ENCODE results near the gene CREB3L1.

Gene CREB3L1

DNA sequence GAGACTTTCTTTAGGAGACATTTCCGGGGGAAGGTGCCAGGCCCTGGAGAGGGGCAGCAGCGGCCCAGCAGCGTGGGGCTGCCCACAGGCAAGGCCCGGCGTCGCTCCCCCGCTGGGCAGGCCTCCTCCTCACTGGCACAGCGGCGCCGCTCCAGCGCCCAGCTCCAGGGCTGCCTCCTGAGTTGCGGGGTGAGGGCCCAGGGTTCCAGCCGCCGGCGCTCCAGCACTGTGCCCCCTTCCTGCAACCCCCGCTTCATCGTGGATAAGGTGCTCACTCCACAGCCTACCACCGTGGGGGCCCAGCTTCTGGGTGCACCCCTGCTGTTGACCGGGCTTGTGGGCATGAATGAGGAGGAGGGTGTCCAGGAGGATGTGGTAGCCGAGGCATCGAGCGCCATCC, 88.8 kb downstream of the CREB3L1 start:
- DNase-seq (ENCODE audit: low spot score), result no peak

DNA sequence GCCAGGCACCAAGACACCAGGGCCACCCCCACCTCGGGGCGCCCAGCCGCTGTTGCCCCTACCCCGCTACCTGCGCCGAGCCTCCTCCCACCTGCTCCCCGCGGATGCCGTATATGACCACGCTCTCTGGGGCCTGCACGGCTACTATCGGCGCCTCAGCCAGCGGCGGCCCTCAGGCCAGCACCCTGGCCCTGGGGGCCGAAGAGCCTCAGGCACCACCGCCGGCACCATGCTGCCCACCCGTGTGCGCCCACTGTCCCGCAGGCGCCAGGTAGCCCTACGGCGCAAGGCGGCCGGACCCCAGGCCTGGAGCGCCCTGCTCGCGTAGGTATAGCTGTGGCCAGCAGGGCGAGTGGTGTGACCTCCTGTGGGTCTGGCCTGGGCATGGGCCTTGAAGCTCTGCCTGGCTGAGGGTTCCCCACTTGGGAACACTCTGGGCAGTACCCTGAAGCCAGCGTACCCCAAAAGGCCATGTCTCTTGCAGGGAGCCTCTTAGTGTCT, 89.2 kb downstream of the CREB3L1 start:
- DNase-seq (ENCODE audit: low spot score), result no peak

- DNase-seq (ENCODE audit: low spot score), result peak; percentile 65
These were observed 89.9 kb downstream of the CREB3L1 start for GRCh38 chr11:46367244-46367915.

GRCh38 chr11:46367916-46368267, 90.4 kb downstream of the CREB3L1 start:
- DNase-seq (ENCODE audit: low spot score), result no peak

- no peak for DNase-seq (ENCODE audit: low spot score)
These were observed 92.1 kb downstream of the CREB3L1 start for GRCh38 chr11:46369458-46370152.

DNA sequence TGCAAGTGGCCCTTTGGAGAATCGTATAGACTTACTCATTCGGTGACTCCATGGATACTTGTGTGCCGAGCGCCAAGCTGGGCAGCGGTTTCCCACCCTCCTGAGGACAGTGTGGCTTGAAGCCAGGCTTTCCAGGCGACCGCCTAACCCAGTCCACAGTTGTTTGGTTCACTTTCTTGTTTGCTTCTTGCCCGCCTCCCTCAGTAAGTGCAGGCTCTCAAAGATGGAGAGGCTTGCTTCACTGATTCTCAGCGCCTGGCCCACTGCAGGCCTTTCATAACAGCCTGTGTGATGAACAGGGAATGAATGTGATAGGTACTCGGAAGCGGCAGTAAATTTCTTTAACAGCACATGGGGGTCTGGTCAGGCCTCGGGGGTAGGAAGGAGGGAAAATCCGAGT, 92.8 kb downstream of the CREB3L1 start:
- no peak for DNase-seq (ENCODE audit: low spot score)

All from globus pallidus (tissue), 1 donor.